HEK293 (cell line): ENCODE measurements around the gene ETV7.

Experiments
- ATF2 ChIP-seq: fragments of 450-650 bp; formaldehyde crosslinking; IDR thresholded peaks from 2 replicates; pipeline ENCODE4 v1.5.1; 2016; ENCODE audit warnings: missing biosample characterization, missing genetic modification characterization, low read depth
- CTCF ChIP-seq: fragments of 450-650 bp; formaldehyde crosslinking; IDR thresholded peaks from 2 replicates; pipeline ENCODE4 v1.5.1; 2016; ENCODE audit warnings: missing biosample characterization, missing genetic modification characterization
- GFI1B ChIP-seq: fragments of 450-650 bp; formaldehyde crosslinking; IDR thresholded peaks from 2 replicates; pipeline ENCODE4 v1.5.1; 2016; ENCODE audit warnings: missing biosample characterization, missing genetic modification characterization
- HOXD13 ChIP-seq: sonication (generic); formaldehyde crosslinking; IDR thresholded peaks from 2 replicates; pipeline ENCODE4 v1.8.0; 2022; ENCODE audit warnings: missing genetic modification reagents, borderline replicate concordance
- PRDM10 ChIP-seq: fragments of 450-650 bp; formaldehyde crosslinking; IDR thresholded peaks from 2 replicates; pipeline ENCODE4 v1.5.1; 2016; ENCODE audit warnings: missing biosample characterization, missing genetic modification characterization
- REST ChIP-seq: fragments of 450-650 bp; formaldehyde crosslinking; IDR thresholded peaks from 2 replicates; pipeline ENCODE4 v1.5.1; 2016; ENCODE audit warnings: missing biosample characterization, missing genetic modification characterization
- SETDB1 ChIP-seq: IDR thresholded peaks from one replicate; pipeline ENCODE4 v1.6.1; 2017; ENCODE audit warnings: mild to moderate bottlenecking, low read length, moderate library complexity, mixed read lengths; ENCODE audit not compliant: insufficient read length
- TCF7L2 ChIP-seq: IDR thresholded peaks from 2 replicates; pipeline ENCODE4 v1.6.1; 2011; ENCODE audit warnings: low read depth, mild to moderate bottlenecking, inconsistent platforms, low read length, moderate library complexity, borderline replicate concordance
- ZBTB20 ChIP-seq: fragments of 450-650 bp; formaldehyde crosslinking; IDR thresholded peaks from 2 replicates; pipeline ENCODE4 v1.5.1; 2016; ENCODE audit warnings: missing biosample characterization, missing genetic modification characterization
- ZNF148 ChIP-seq: fragments of 450-650 bp; formaldehyde crosslinking; IDR thresholded peaks from 2 replicates; pipeline ENCODE4 v1.5.0; 2017; ENCODE audit warnings: missing biosample characterization, missing genetic modification characterization, borderline replicate concordance
- ZNF473 ChIP-seq: fragments of 450-650 bp; formaldehyde crosslinking; IDR thresholded peaks from 2 replicates; pipeline ENCODE4 v1.5.1; 2017; ENCODE audit warnings: missing biosample characterization, missing genetic modification characterization
- ZNF704 ChIP-seq: fragments of 450-650 bp; formaldehyde crosslinking; IDR thresholded peaks from 2 replicates; pipeline ENCODE4 v1.5.1; 2016; ENCODE audit warnings: missing biosample characterization, missing genetic modification characterization
- ZNF768 ChIP-seq: fragments of 450-650 bp; formaldehyde crosslinking; IDR thresholded peaks from 2 replicates; pipeline ENCODE4 v1.5.1; 2018; ENCODE audit warnings: missing biosample characterization, mild to moderate bottlenecking, missing genetic modification characterization
- TF ChIP-seq, protein P1 (sequence below): fragments of 450-650 bp; formaldehyde crosslinking; IDR thresholded peaks from 2 replicates; pipeline ENCODE4 v1.5.1; 2017; ENCODE audit warnings: missing biosample characterization, mild to moderate bottlenecking, missing genetic modification characterization, moderate library complexity

GRCh38 chr6:36414481-36414880 is 27.0 kb upstream of the ETV7 start:
- TF ChIP-seq TCF7L2 (no peak), PRDM10 (tag by site-specific recombination) (no peak), ZBTB20 (tag by site-specific recombination) (no peak), REST (tag by site-specific recombination) (no peak), SETDB1 (no peak), GFI1B (no peak), CTCF (tag by site-specific recombination) (no peak), ZNF148 (tag by site-specific recombination) (no peak), HOXD13 (CRISPR knock-in tag) (no peak), ZNF704 (tag by site-specific recombination) (no peak), ZNF768 (tag by site-specific recombination) (no peak), ZNF473 (tag by site-specific recombination) (no peak), ATF2 (tag by site-specific recombination) (no peak)
- TF ChIP-seq, protein P1, sequence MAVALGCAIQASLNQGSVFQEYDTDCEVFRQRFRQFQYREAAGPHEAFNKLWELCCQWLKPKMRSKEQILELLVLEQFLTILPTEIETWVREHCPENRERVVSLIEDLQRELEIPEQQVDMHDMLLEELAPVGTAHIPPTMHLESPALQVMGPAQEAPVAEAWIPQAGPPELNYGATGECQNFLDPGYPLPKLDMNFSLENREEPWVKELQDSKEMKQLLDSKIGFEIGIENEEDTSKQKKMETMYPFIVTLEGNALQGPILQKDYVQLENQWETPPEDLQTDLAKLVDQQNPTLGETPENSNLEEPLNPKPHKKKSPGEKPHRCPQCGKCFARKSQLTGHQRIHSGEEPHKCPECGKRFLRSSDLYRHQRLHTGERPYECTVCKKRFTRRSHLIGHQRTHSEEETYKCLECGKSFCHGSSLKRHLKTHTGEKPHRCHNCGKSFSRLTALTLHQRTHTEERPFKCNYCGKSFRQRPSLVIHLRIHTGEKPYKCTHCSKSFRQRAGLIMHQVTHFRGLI (tag by site-specific recombination) = no peak
